Upper lobe of right lung (tissue), 1 donor: ENCODE data around the gene ASPN. TPM values are rescaled to one million over a fixed set of nuclear protein-coding genes. Genes with fewer than 3 reads are reported as not detected.

Source experiments
- ATAC-seq: fragments of 200-7000 bp; cut with Tn5 transposase; one replicate; pipeline ENCODE4 v1.9.1; 2020; ENCODE audit warnings: mild to moderate bottlenecking, moderate library complexity
- DNase-seq: peaks from one replicate; pipeline ENCODE4 v3.0.0-alpha.2; 2020
- H3K27ac ChIP-seq: fragments of 200-600 bp; one replicate; pipeline ENCODE4 v1.8.0; 2022
- H3K27me3 ChIP-seq: fragments of 200-600 bp; one replicate; pipeline ENCODE4 v1.8.0; 2022; ENCODE audit warnings: mild to moderate bottlenecking
- H3K36me3 ChIP-seq: fragments of 200-600 bp; one replicate; pipeline ENCODE4 v1.8.0; 2022
- H3K4me1 ChIP-seq: fragments of 200-600 bp; one replicate; pipeline ENCODE4 v1.8.0; 2022
- H3K4me3 ChIP-seq: fragments of 200-600 bp; one replicate; pipeline ENCODE4 v1.8.0; 2022; ENCODE audit warnings: mild to moderate bottlenecking
- H3K9me3 ChIP-seq: fragments of 200-600 bp; one replicate; pipeline ENCODE4 v1.8.0; 2022
- CTCF ChIP-seq: fragments of 200-600 bp; IDR thresholded peaks from one replicate; pipeline ENCODE4 v1.8.0; 2022; ENCODE audit warnings: antibody characterized with exemption
- intact Hi-C: fragments of 100-400 bp; cut with DNase I; formaldehyde crosslinking; loops from one replicate; pipeline ENCODE4 v1.11.0; 2022
- total RNA-seq: library from RNA; stranded (reverse); fragmentation: NEBNext Ultra II Directional; extraction: Animal tissue kit (Norgen Biotek cat#: 25700); gene quantifications from one replicate; pipeline ENCODE4 v1.2.1, GENCODE V29; 2021
- donor health status: DM: no; HTN: yes; CAD: no; lungs with severe emphysema.

ASPN gene
- total RNA-seq, 1 donor from 2014 or later: 7.5 TPM

- ATAC-seq (no peak), DNase-seq (no peak)
- TF ChIP-seq CTCF: no peak
- no peaks in the 10 kb centered on the region for H3K36me3 ChIP-seq
- H3K4me3 ChIP-seq: no peak overlapping the region
- no peak overlapping the region for H3K27ac ChIP-seq
- H3K27me3 ChIP-seq: no peaks in the 10 kb centered on the region
- intact Hi-C loops: no loop called here
- no peaks in the 10 kb centered on the region for H3K4me1 ChIP-seq
- no peaks in the 10 kb centered on the region for H3K9me3 ChIP-seq
These were observed 14.1 kb downstream of the ASPN start for GRCh38 chr9:92468206-92468605.

- DNase-seq: no peak
- no peaks in the 10 kb centered on the region for H3K4me1 ChIP-seq
- H3K36me3 ChIP-seq: no peaks in the 10 kb centered on the region
- H3K27me3 ChIP-seq: no peaks in the 10 kb centered on the region
- H3K9me3 ChIP-seq: no peaks in the 10 kb centered on the region
- no peak for ATAC-seq
- TF ChIP-seq CTCF: no peak
- intact Hi-C loops: no loop called here
- H3K4me3 ChIP-seq: no peak overlapping the region
- no peak overlapping the region for H3K27ac ChIP-seq
These were observed 14.8 kb downstream of the ASPN start for GRCh38 chr9:92467511-92467910.

GRCh38 chr9:92467041-92467440 is 15.3 kb downstream of the ASPN start:
- Histone ChIP-seq H3K4me3 (no peak overlapping the region), H3K4me1 (no peaks in the 10 kb centered on the region), H3K36me3 (no peaks in the 10 kb centered on the region), H3K9me3 (no peaks in the 10 kb centered on the region), H3K27me3 (no peaks in the 10 kb centered on the region), H3K27ac (no peak overlapping the region)
- TF ChIP-seq CTCF: no peak
- ATAC-seq: no peak
- no peak for DNase-seq
- intact Hi-C loops: no loop called here

DNA sequence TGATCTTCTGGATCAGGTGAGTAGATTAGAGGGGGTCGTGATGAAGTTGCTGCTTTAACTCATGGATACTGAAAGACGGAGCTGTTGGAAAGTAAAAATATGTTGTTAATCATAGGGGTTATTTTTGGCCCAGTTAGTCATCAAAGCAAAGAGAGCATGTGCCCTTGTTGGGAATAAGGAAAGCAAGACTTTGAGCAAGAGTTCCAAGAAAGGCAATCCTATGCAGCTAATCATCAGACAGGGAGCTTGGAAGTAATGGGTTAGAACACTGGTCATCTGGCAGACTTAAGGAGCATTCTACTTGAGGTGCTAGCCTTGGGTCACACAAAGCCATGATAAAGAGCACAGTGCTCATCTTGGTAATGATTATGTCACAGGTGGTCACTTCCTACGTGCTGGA is 18.3 kb downstream of the ASPN start:
- ATAC-seq: no peak
- intact Hi-C loops: no loop called here
- H3K9me3 ChIP-seq: no peaks in the 10 kb centered on the region

DNA sequence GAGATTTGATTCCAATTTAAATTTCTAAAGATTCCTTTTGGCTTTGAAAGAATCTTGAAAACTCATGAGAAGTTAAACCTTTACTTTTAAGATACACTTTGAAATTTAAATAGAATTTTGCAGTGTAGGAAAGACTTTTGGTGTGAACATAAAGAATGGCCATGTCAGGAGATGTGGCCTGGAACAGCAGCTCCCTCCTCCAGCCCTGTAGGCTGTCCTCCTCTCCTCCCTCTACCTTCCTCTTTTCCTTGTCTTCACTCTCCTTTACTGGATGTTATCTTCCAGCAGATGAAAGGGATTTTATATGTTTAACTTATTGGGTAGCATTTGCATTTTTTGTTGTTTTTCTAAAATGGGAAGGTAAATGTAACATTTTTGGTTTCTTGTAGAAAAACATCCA is 18.9 kb downstream of the ASPN start:
- ATAC-seq (no peak), DNase-seq (no peak)
- H3K27ac ChIP-seq: no peak overlapping the region
- H3K27me3 ChIP-seq: no peaks in the 10 kb centered on the region
- no peak overlapping the region for H3K4me3 ChIP-seq
- H3K36me3 ChIP-seq: no peaks in the 10 kb centered on the region
- TF ChIP-seq CTCF: no peak
- no peaks in the 10 kb centered on the region for H3K4me1 ChIP-seq
- intact Hi-C loops: no loop called here
- no peaks in the 10 kb centered on the region for H3K9me3 ChIP-seq

More for the DNA sequence above, 18.3 kb downstream of the ASPN start:
- Histone ChIP-seq H3K27ac (no peak overlapping the region), H3K36me3 (no peaks in the 10 kb centered on the region), H3K4me1 (no peaks in the 10 kb centered on the region), H3K4me3 (no peak overlapping the region), H3K27me3 (no peaks in the 10 kb centered on the region)
- TF ChIP-seq CTCF: no peak
- no peak for DNase-seq

DNA sequence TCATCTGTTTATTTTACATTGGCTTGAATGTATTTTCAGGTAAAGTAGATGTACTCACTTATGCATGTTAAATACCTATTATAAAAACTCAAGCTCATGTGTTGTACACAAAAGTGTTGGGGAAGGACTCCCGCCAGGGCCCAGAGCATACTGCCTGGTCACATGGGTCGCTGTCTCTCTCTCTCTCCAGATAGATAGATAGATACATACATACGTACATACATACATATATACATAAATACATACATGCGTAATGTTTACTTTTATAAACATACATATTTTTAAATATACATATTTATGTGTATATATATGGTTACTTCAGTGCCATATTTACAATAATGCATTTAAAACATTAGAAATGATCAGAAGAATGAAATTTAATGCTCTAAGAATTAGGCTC is 24.7 kb downstream of the ASPN start:
- no peak for TF ChIP-seq CTCF
- Histone ChIP-seq H3K27ac (no peak overlapping the region), H3K9me3 (no peaks in the 10 kb centered on the region), H3K4me1 (no peaks in the 10 kb centered on the region), H3K4me3 (no peak overlapping the region), H3K36me3 (no peaks in the 10 kb centered on the region), H3K27me3 (no peaks in the 10 kb centered on the region)
- DNase-seq: no peak
- no peak for ATAC-seq
- intact Hi-C loops: no loop called here
